Parietal lobe (tissue), 2 donors: ENCODE measurements around the gene CRYBB1. TPM values are rescaled to one million over a fixed set of nuclear protein-coding genes. Genes with fewer than 3 reads are reported as not detected.

Experiments
- small RNA-seq: library from RNA; depleted of rRNA; stranded (forward); fragments of <200 nt; gene quantifications from one replicate; pipeline ENCODE3, GENCODE V24; 2014; ENCODE audit warnings: low replicate concordance
- total RNA-seq: library from RNA; depleted of rRNA; stranded (reverse); fragments of >200 nt; gene quantifications from one replicate; pipeline ENCODE4 v1.2.3, GENCODE V29; 2014

The CRYBB1 gene
- total RNA-seq: 0.94 TPM

DNA sequence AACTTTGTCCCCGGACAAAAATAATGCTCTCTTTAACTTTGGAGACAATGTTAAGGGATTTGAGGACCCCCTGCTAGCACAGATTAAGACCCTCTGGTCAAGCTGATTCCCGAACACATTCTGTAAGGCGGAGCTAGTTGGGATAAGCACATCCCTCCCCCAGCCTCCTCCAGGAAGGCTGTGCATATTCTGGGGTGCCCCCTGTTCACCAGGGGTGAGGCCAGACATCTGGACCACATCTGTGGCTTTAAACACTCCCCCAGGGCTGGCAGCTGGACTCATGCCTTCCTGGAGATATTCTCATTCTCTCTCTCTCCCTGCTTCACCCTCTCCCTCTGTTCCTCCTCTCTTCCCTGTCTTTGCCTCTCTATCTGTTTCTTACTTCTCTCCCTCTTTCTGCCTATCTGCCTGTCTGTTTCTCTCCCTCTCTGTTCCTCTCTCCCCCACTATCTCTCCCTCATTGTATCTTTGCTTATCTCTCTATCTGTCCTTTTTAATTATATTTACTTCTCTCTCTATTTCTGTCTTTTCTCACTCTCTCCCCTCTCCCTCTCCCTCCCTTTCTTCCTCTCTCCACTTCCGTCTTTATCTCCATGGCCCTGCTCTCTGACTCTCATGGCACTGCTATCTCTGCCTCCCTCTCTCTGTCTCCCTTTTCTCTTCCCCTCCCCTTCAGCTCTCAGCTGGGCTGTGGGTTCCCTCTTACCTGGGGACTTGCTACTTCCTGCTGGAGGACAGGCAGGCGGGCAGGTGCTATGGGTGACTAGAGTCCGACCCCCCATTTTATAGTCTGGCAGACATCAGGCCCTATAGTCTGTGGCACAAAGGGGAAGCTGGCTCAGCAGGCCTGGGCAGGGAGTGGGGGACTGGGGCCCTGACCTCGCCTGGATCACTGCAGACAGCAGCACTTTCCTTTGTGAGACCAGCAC is at the start of gene CRYBB1:
Gene CRYBB1, minus strand, starts transcription at position 757 of the 929 bp plus-strand sequence. CDS start 1,708 bp downstream, outside the sequence.

DNA sequence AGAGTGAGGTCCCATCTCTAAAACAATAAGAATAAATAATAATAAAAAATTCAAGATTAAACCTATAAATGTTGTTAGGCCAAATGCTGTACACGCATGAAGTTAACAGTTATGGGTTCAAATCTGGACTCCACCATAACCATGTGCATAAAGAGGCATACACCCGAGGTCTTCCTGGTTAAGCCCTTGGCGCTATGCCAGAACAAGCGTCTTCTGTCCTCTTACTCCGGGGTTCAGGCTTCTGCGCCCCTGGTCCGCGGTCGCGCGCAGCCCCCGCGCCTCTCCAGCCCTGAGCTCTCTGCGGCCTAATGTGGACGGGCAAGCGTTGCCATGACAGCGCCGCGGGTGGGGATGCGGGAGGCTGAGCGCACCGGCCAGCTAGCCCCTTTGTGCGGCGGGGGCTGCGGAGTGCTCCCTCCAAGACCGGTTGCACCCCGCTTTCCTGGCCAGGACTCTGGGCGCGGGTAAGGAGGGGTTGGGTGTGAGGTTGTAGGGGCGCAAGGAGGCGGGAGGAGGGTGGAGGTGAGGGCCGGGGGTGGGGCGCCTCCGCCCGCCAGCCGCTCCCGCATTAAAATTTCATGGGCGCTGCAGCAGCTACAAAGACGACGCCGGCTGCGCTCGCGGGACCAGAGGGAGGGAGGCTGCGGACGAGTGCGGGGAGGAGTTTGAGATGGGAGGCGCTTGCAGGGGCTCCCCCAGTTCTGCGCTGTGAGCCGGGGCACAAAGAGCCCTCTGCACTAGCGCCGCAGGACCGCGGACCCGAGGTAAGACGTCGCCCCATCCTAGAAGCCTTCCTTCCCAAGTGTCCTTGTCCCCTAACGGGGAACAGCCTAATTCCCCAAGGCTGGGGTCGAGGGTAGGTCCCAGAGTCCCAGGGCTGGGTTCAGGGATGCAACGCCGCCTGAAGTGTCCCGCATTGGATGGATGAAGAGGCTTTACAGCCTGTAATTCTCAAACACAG is 39.3 kb upstream of the CRYBB1 start, which contains the start of gene MIAT:
Gene MIAT, plus strand, starts transcription at position 698 of the 961 bp plus-strand sequence.

GRCh38 chr22:26621663-26622062 is 3.8 kb upstream of the CRYBB1 start, which contains the start of gene CRYBA4:
Gene CRYBA4 (plus strand): TSS chr22:26621963. CDS start chr22:26622597, 634 bp downstream.

DNA sequence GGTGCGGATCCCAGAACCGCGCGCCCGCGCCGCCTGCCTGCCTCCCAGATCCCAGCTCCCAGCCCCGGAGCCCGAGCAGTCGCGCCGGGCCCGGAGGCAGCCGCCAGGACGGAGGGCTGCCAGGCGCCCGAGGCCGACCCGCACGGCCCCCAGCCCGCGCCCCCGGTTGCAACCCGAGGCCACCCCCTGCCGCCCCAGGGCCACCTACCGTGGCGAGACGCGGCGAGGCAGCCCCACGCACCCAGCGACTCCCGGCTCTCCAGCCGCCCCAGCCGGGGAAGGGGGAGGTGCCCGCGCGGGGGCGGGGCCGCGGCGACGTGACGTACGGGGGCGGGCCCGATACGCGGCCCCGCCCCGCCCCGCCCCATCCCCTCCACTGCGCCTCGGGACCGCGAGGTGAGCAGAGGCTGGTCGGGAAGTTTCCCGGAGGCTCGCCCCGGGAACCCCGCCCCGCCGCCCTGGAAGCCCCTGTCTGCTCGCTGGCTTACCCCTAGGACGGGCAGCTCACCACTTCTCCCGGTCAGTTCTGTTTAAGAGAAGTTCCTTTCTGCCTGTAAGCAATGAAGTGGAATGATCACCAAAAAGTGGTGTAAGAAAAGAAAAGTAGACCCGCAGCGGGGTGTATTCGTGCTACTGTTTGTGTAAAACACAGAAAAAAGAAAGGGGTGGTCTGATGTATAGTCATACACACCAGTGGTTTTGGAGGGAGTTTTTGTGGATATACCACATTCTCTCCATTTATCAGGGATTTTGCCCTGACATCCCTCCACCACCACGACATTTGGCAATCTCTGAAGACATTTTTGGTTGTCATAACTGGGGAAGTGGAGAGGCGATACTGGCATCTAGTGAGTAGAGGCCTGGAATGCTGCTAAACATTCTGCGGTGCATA is 27.7 kb downstream of the CRYBB1 start, which contains the start of gene TPST2:
Gene TPST2, minus strand, starts transcription at position 288 of the 892 bp plus-strand sequence. CDS start 48,502 bp downstream, outside the sequence.

Small RNAs within 50 kb of the gene (small RNA-seq; reads per million reads assigned to genes)
- gene MIR548J (0.21 reads per million), gene RF01874 (not detected)

Other genes starting within 250 kb of the CRYBB1 start
- gene ASPHD2, start 188.8 kb downstream of the CRYBB1 start, total RNA-seq: 12.2 TPM
- gene HPS4, start 134.2 kb downstream of the CRYBB1 start, total RNA-seq: 53.5 TPM
- gene SRRD, start 134.2 kb downstream of the CRYBB1 start, total RNA-seq: 16.9 TPM
- 51.0 TPM for gene TFIP11, start 105.6 kb downstream of the CRYBB1 start, total RNA-seq
- gene TPST2, start 27.9 kb downstream of the CRYBB1 start, total RNA-seq: 19.4 TPM
- gene CRYBA4, start 3.9 kb upstream of the CRYBB1 start, total RNA-seq: not detected
- 490 TPM for gene MIAT, start 39.6 kb upstream of the CRYBB1 start, total RNA-seq